Hematopoietic multipotent progenitor cell treated with erythropoietin and hydrocortisone succinate and interleukin-3 and kit ligand, for 15 days (in vitro differentiated cells): Measurements from ENCODE around the gene DHCR24.

Source experiments
- DNase-seq: peaks from one replicate; pipeline ENCODE4 v3.0.0-alpha.2; 2015; ENCODE audit warnings: low spot score

DHCR24 gene

GRCh38 chr1:54865238-54866073, 21.5 kb downstream of the DHCR24 start:
- no peak for DNase-seq

GRCh38 chr1:54864460-54865208, 22.4 kb downstream of the DHCR24 start:
- no peak for DNase-seq

GRCh38 chr1:54863267-54863665, 23.7 kb downstream of the DHCR24 start:
- no peak for DNase-seq

DNA sequence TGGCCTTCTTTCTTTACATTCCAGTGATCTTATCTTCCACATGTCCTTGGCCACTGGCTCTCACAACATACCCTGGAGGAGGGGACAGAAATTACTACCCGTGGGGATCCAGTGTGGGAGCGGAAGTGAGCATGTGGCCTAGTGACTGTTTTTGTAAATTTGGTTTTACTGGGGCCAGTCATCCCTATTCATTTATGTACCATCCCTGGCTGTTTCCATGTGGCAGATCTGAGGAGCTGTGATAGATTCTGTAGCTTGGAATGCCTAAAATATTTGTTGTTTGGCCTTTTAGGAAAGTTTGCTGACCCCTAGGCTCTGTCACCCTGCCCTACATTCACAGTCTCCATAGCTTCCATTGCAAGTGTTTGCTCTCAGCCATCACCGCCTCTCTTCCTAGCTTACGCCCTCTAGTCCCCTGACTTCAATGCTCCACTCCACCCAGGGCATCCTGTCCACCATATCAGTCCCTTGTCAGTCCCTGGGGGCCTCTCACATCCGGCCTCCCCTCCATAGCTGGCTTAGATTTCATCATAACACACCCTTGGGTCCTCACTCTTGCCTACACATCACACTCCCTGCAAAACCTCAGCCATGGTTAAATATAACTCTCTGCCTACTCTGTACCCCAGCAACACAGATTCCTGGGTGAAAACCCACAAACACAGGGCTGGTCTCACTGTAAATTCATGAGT, 25.8 kb downstream of the DHCR24 start:
- no peak for DNase-seq

DNA sequence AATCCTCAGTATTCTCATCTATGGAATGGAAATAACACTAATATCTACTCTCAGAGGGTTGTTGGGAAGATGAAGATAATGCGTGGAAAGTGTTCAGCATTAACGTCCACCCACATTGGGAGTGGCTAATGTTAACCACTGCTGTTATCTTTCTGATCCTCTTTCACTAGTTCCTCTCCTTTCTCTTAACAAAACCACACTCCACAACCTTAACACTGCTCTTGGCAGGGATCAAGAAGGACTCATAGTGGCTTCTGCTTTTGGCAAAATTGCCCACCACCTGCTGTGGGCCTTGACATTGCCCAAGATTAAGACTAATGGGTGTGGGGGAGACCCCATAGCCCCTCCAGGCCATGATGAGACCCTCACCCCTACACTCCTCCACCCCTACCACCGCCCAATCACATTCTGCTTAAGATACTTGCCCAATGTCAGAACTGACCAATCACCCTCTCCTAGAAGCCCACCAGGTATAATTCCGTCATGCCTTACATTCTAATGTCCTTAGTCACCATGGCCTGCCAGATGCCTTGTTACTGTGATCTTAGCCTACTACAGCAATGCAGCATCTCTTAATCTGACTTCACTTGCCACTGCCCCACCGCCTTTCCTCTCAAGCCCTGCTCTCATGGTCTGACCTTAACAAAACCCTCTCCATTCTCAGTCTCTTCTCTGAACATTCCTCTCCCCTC, 27.1 kb downstream of the DHCR24 start:
- DNase-seq: no peak

- no peak for DNase-seq
Observed at GRCh38 chr1:54857746-54858561, 29.0 kb downstream of the DHCR24 start.

- DNase-seq: no peak
Observed at GRCh38 chr1:54857141-54857540, 29.9 kb downstream of the DHCR24 start.

- no peak for DNase-seq
Observed at GRCh38 chr1:54854381-54855020, 32.5 kb downstream of the DHCR24 start.

DNA sequence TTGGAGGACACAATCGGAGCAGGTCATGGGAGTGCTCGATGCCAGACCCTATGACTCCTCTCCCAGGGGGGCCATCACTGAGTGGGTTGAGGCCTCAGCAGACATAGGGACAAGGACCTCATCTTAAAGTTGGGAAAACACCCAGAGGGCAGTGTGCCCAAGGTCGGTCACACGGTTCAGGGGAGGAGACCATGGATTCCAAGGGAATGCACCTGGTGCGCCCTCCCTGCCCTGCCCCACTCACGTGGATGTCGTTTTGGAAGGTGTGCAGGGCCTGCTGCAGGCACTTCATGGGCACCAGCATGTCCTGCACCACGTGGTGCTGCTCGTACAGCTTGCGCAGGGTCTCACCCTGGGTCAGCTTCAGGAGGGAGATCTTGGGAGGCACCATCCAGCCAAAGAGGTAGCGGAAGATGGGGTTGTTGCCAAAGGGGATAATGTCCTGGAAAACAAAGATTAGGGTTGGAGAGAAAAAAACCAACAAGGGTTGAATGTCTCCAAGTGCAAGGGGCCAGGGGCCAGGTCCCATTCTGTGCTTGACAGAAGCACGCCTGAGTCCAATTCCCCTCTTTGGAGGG, 33.1 kb downstream of the DHCR24 start:
- no peak for DNase-seq

DNA sequence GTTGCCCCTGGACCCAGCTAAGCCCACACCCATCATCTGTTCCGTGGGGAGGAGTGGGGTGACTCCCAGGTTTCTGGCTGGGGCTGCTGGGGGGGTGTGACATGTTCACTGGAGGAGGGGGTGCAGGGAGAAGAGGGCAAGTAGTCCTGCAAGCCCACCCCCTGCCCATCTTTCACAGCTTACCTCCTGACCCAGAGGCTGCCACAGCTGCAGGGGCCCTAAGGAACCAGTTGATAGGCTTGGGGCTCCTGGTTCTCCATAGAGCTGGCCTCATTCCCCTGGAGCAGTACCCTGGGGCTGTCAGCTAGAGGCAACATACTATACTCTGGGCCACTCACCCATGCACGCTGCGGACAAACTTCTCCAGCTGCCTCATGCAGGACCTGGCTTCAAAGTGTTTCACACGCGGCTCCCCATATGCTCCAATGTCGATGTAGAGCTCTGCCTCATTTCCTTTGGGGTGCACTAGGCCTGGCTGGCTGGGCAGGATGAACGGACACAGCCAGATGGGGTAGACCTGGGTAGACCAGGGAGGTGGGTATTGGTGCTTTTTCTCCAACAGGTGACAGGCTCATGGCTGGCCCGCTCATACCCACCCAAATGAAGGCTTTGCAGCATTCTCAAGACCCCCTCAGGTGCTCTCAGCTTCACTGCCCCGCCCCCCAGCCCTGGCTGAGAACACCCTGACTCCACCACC, 33.8 kb downstream of the DHCR24 start:
- no peak for DNase-seq

GRCh38 chr1:54851936-54852524, 35.0 kb downstream of the DHCR24 start:
- DNase-seq: no peak

DNA sequence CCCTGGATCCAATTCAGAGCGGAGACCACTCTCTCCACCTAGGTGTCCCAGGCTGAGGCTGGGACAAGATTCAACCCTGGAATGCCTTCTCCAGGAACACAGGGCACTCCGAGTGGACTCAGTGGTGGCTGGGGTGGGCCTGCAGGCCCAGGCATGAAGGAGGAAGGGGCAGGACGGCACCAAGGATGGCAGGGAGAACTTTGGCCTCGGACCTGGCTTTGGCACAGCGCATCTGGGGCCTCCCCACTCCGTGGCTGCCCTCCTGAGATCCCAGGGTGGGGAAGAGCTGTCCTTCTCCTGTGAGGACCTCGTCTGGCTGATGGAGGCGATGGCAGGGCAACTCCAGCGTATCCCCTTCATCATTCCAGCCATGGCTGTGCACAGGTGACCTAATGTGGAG, 35.6 kb downstream of the DHCR24 start:
- no peak for DNase-seq

DNA sequence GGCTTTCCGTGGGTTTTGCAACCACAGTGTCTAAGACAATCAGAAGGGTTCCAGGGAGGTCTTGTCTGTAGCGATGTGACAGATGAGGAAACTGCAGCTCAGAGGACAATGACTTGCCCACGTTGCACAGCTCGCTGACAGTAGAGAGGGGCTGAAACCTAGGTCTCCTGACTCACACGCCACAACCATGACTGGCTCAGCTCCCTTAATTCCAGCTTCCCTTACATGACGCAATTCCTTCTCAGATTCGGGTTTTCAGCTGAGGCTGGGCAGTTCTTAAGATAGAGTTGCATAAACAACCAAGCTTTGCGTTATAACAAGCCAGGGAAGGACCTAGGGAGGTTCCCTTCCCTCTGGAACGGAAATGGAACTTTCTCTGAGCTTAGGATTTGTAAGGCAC, 36.3 kb downstream of the DHCR24 start:
- no peak for DNase-seq

GRCh38 chr1:54850069-54850730, 36.8 kb downstream of the DHCR24 start:
- no peak for DNase-seq

DNA sequence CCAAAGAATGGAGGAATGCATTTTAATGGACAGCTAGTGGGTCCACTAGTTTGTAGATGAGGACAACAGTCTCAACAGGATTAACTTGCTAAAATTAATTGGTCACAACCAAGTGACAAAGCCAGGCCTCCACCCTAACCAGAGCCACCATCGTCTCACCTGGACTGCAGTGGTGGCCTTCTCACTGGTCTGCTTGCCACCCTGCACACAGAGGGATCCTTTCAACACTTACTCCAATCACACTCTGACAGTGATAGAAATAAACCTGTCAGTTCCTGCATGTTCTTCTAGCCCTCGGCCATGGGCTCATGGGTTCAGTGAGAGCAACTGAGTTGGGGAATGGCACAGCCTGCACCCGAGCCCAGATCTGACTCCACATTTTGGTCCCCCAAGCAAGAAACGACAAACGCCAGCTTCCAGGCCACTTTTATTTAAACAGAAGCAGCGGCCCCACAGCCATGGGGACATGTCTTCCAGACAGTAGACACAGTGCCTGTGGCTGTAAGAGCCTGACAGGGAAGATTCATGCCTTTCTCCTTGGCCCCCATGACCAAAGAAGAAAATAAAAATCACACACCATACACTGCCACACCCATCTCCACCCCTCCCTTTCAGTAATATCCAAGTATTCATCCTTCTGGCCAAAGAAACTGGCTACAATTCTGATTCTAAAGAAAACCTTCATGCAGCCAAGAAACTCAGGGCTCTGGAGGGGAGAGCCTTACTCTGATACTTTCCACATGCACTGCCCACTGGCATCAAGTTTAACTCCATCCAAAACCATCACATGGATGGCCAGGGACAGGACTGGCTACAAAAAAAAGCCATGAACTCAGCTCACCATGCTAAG, 37.6 kb downstream of the DHCR24 start:
- DNase-seq: no peak

DNA sequence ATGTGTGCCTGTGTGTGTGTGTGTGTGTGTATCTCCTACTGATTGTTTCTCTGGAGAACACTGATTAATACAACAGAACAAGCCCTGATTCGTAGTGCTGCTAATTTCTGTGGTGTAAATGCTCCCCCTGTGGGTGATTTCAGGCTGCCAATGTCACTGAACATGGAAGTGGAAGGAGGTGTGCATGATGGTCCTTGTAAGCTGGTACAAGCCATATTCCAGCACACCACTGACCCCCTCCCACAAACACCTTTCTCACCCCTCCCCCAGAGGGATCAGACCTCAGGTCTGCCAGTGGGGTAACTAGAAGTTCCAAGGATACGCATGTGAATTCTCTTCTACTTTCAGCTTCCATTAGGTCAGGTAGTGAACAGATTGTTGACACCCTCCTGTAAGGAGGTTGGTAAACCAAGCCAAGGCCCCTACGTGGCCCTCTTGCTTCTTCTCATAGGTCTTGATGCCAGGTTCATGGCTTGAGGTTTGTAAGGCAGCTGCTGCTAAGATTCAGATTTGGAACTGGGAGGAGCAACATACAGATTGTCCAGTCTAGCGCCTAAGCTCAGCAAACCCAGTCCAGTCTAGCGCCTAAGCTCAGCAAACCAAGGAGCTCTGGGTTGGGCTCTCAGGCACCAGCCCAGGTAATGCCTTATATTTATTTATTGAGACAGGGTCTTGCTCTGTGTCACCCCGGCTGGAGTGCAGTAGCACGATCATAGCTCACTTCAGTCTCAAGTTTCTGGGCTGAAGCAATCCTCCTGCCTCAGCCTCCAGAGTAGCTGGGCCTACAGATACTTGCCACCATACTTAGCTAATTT, 38.7 kb downstream of the DHCR24 start:
- DNase-seq: no peak

- no peak for DNase-seq
Observed at GRCh38 chr1:54846716-54847284, 40.2 kb downstream of the DHCR24 start.
